GM10248 (cell line): ENCODE results near the gene IL19.
"Not testable (repeated sequence)": the region's sequence is repeated elsewhere in the genome, so short reads cannot be mapped to it uniquely, and the experiment has no call there.

Experiments used
- CTCF ChIA-PET: fragments of 300-600 bp; sonication (Branson Sonifier 250); formaldehyde crosslinking; extraction: SDS; loops from one replicate; lab custom pipeline; 2021; ENCODE audit warnings: antibody characterized with exemption; lab: Yijun Ruan, JAX
- POLR2A ChIA-PET: fragments of 350-650 bp; sonication (Branson Sonifier 250); formaldehyde crosslinking; extraction: SDS; loops from one replicate; lab custom pipeline; 2020; ENCODE audit warnings: antibody characterized with exemption; lab: Yijun Ruan, JAX
- DNase-seq: peaks from one replicate; pipeline ENCODE4 v3.0.0; 2012; ENCODE audit errors: extremely low spot score
- CTCF ChIP-seq: IDR thresholded peaks from 2 replicates; pipeline ENCODE4 v1.5.1; 2012; ENCODE audit warnings: mild to moderate bottlenecking, low read depth; ENCODE audit errors: extremely low read depth, missing control alignments, control extremely low read depth

IL19 gene

GRCh38 chr1:206778031-206778430 is 7.5 kb downstream of the IL19 start:
- POLR2A ChIA-PET = no interaction called here
- no peak for DNase-seq
- CTCF ChIA-PET = interaction anchor here (1.0 to 16.5 kb wide), 8 partner anchors 8 to 65 kb away, joined by 3 to 288 read pairs (median 5); no protein-coding TSS in a partner anchor
- TF ChIP-seq CTCF = no peak

- DNase-seq = not testable (repeated sequence)
- POLR2A ChIA-PET = interaction anchor here (0.6 kb wide), 1 partner anchor 326 kb away, joined by 5 read pairs; no protein-coding TSS in a partner anchor
- CTCF ChIA-PET = interaction anchor here (1.0 to 16.5 kb wide), 5 partner anchors 7 to 66 kb away, joined by 3 to 288 read pairs (median 9); no protein-coding TSS in a partner anchor
Observed at GRCh38 chr1:206778911-206779310, 8.3 kb downstream of the IL19 start.

GRCh38 chr1:206779638-206780037 is 9.1 kb downstream of the IL19 start:
- ChIA-PET CTCF (interaction anchor here (1.7 to 16.5 kb wide), 3 partner anchors 6 to 23 kb away, joined by 4 to 288 read pairs (median 132); partner anchors contain the start of genes IL10 and IL19), POLR2A (no interaction called here)
- TF ChIP-seq CTCF = no peak
- DNase-seq = no peak

GRCh38 chr1:206782448-206782847 is 11.9 kb downstream of the IL19 start:
- TF ChIP-seq CTCF = no peak
- DNase-seq = peak; percentile 48
- POLR2A ChIA-PET = no interaction called here
- CTCF ChIA-PET = interaction anchor here (0.5 to 12.0 kb wide), 5 partner anchors 9 to 152 kb away, joined by 3 to 132 read pairs (median 3); partner anchors contain the start of genes IL10 and IL19

GRCh38 chr1:206783506-206783905 is 12.9 kb downstream of the IL19 start:
- TF ChIP-seq CTCF = no peak
- ChIA-PET CTCF (interaction anchor here (1.2 to 12.0 kb wide), 9 partner anchors 10 to 151 kb away, joined by 3 to 132 read pairs (median 4); partner anchors contain the start of genes IL10 and IL19), POLR2A (no interaction called here)

GRCh38 chr1:206784471-206784903 is 13.9 kb downstream of the IL19 start:
- peak; percentile 76 for DNase-seq
- TF ChIP-seq CTCF = no peak
- ChIA-PET CTCF (interaction anchor here (1.2 to 12.0 kb wide), 10 partner anchors 11 to 198 kb away, joined by 3 to 132 read pairs (median 4); partner anchors contain the start of genes IL10 and IL19), POLR2A (no interaction called here)

More at GRCh38 chr1:206783506-206783905, 12.9 kb downstream of the IL19 start:
- DNase-seq = no peak

GRCh38 chr1:206785182-206785765 is 14.7 kb downstream of the IL19 start:
- DNase-seq = no peak
- ChIA-PET POLR2A (no interaction called here), CTCF (interaction anchor here (1.0 to 12.0 kb wide), 13 partner anchors 12 to 197 kb away, joined by 4 to 132 read pairs (median 7); partner anchors contain the start of genes IL10 and IL19)
- TF ChIP-seq CTCF = no peak
